NCI-H226 (cell line): ENCODE measurements around the gene OR4D9.
"Not testable (repeated sequence)": the region's sequence is repeated elsewhere in the genome, so short reads cannot be mapped to it uniquely, and the experiment has no call there.

Experiments
- DNase-seq: peaks from one replicate; pipeline ENCODE4 v3.0.0-alpha.2; 2015

OR4D9 gene

GRCh38 chr11:59510941-59511589 is at the start of gene OR4D9:
TSS of gene OR4D9 (plus strand) at chr11:59511539. CDS start at chr11:59514913, 3,374 bp downstream.
- DNase-seq = no peak

- no peak for DNase-seq
Observed at GRCh38 chr11:59463190-59463641, 48.1 kb upstream of the OR4D9 start.

- no peak for DNase-seq
Observed at GRCh38 chr11:59473015-59473414, 38.3 kb upstream of the OR4D9 start, which contains the start of gene OR4D10. TSS of gene OR4D10 (plus strand) at chr11:59473315. CDS start at chr11:59477430, 4,115 bp downstream.

GRCh38 chr11:59475176-59475575 is 36.2 kb upstream of the OR4D9 start:
- DNase-seq = no peak

- no peak for DNase-seq
Observed at GRCh38 chr11:59479906-59480305, 31.4 kb upstream of the OR4D9 start.

- no peak for DNase-seq
Observed at GRCh38 chr11:59480359-59480758, 31.0 kb upstream of the OR4D9 start.

- DNase-seq = no peak
Observed at GRCh38 chr11:59501931-59502330, 9.4 kb upstream of the OR4D9 start.

GRCh38 chr11:59503276-59503675 is 8.1 kb upstream of the OR4D9 start, which contains the start of gene OR4D11:
TSS of gene OR4D11 (plus strand) at chr11:59503576. CDS start at chr11:59503576, 0 bp downstream.
- DNase-seq = no peak

GRCh38 chr11:59511675-59512074 is 336 bp downstream of the OR4D9 start:
- DNase-seq = no peak

- DNase-seq = not testable (repeated sequence)
Observed at GRCh38 chr11:59520139-59520538, 8.8 kb downstream of the OR4D9 start.

GRCh38 chr11:59520741-59521140 is 9.4 kb downstream of the OR4D9 start:
- DNase-seq = no peak

GRCh38 chr11:59523541-59523940 is 12.2 kb downstream of the OR4D9 start:
- no peak for DNase-seq

GRCh38 chr11:59528711-59529110 is 17.4 kb downstream of the OR4D9 start:
- no peak for DNase-seq

GRCh38 chr11:59532620-59533019 is 21.3 kb downstream of the OR4D9 start:
- no peak for DNase-seq

GRCh38 chr11:59534676-59535075 is 23.3 kb downstream of the OR4D9 start:
- DNase-seq = no peak

GRCh38 chr11:59542142-59542810 is 30.9 kb downstream of the OR4D9 start:
- no peak for DNase-seq

GRCh38 chr11:59543713-59544112 is 32.4 kb downstream of the OR4D9 start:
- DNase-seq = not testable (repeated sequence)

GRCh38 chr11:59544869-59545178 is 33.5 kb downstream of the OR4D9 start:
- DNase-seq = no peak

- peak; percentile 76 for DNase-seq
Observed at GRCh38 chr11:59545179-59546020, 34.1 kb downstream of the OR4D9 start.

- peak; percentile 40 for DNase-seq
Observed at GRCh38 chr11:59547605-59548308, 36.4 kb downstream of the OR4D9 start.

GRCh38 chr11:59548309-59548656 is 36.9 kb downstream of the OR4D9 start:
- no peak for DNase-seq

GRCh38 chr11:59550368-59550841 is 39.1 kb downstream of the OR4D9 start:
- peak; percentile 96 for DNase-seq
